HEK293 (cell line): ENCODE data around the gene PI4KA.

Experiments
- CTCF ChIA-PET: fragments of 350-600 bp; formaldehyde crosslinking; extraction: SDS; loops from one replicate; lab custom pipeline; 2021; ENCODE audit warnings: antibody characterized with exemption; lab: Yijun Ruan, JAX
- POLR2A ChIA-PET: fragments of 300-600 bp; formaldehyde crosslinking; extraction: SDS; loops from one replicate; lab custom pipeline; 2020; ENCODE audit warnings: antibody characterized with exemption, inconsistent platforms; lab: Yijun Ruan, JAX
- H3K27ac ChIP-seq: fragments of 200-500 bp; sonication (Bioruptor generic); 2 replicates; pipeline ENCODE4 v1.5.1; 2014; ENCODE audit warnings: low read depth, low read length, control low read depth, inconsistent platforms; ENCODE audit errors: extremely low read depth
- H3K36me3 ChIP-seq, 2 experiments: fragments of 200-500 bp in 1 of 2; sonication (Bioruptor generic) in 1 of 2; 1 replicate in 1 of 2; 2 replicates in 1 of 2; pipeline ENCODE4 v1.5.1; 2014 to 2017; ENCODE audit warnings: inconsistent platforms in 2 of 2, low read length in 2 of 2; ENCODE audit not compliant: control insufficient read depth in 2 of 2, insufficient read depth in 1 of 2
- H3K4me1 ChIP-seq: fragments of 200-500 bp; sonication (Bioruptor generic); 2 replicates; pipeline ENCODE4 v1.5.1; 2014; ENCODE audit warnings: mild to moderate bottlenecking, low read length, inconsistent platforms; ENCODE audit not compliant: control insufficient read depth, insufficient read depth
- H3K4me3 ChIP-seq: 2 replicates; pipeline ENCODE4 v1.5.1; 2011; ENCODE audit warnings: low read depth, mild to moderate bottlenecking, control low read depth, low read length, moderate library complexity
- H3K9me3 ChIP-seq: fragments of 200-500 bp; sonication (Bioruptor generic); 2 replicates; pipeline ENCODE4 v1.5.1; 2014; ENCODE audit warnings: low read depth, low read length, inconsistent platforms; ENCODE audit not compliant: control insufficient read depth, insufficient read depth
- BCL6B ChIP-seq: fragments of 450-650 bp; formaldehyde crosslinking; IDR thresholded peaks from 2 replicates; pipeline ENCODE4 v1.5.1; 2017; ENCODE audit warnings: missing biosample characterization, missing genetic modification characterization
- CTCF ChIP-seq: fragments of 450-650 bp; formaldehyde crosslinking; IDR thresholded peaks from 2 replicates; pipeline ENCODE4 v1.5.1; 2016; ENCODE audit warnings: missing biosample characterization, missing genetic modification characterization
- GLIS1 ChIP-seq: fragments of 450-650 bp; formaldehyde crosslinking; IDR thresholded peaks from 2 replicates; pipeline ENCODE4 v1.5.1; 2016; ENCODE audit warnings: missing biosample characterization, missing genetic modification characterization
- HOXD13 ChIP-seq: sonication (generic); formaldehyde crosslinking; IDR thresholded peaks from 2 replicates; pipeline ENCODE4 v1.8.0; 2022; ENCODE audit warnings: missing genetic modification reagents, borderline replicate concordance
- KLF16 ChIP-seq: fragments of 450-650 bp; formaldehyde crosslinking; IDR thresholded peaks from 2 replicates; pipeline ENCODE4 v1.5.1; 2017; ENCODE audit warnings: missing biosample characterization, missing genetic modification characterization
- KLF8 ChIP-seq: fragments of 450-650 bp; formaldehyde crosslinking; IDR thresholded peaks from 2 replicates; pipeline ENCODE4 v1.5.1; 2016; ENCODE audit warnings: missing biosample characterization, missing genetic modification characterization
- KLF9 ChIP-seq: fragments of 450-650 bp; formaldehyde crosslinking; IDR thresholded peaks from 2 replicates; pipeline ENCODE4 v1.5.1; 2016; ENCODE audit warnings: missing biosample characterization, missing genetic modification characterization, low read depth
- OVOL3 ChIP-seq: fragments of 450-650 bp; formaldehyde crosslinking; IDR thresholded peaks from 2 replicates; pipeline ENCODE4 v1.5.1; 2016; ENCODE audit warnings: missing biosample characterization, missing genetic modification characterization
- REPIN1 ChIP-seq: fragments of 450-650 bp; formaldehyde crosslinking; IDR thresholded peaks from 2 replicates; pipeline ENCODE4 v1.5.1; 2017; ENCODE audit warnings: missing biosample characterization, missing genetic modification characterization, low read depth
- SP3 ChIP-seq: fragments of 450-650 bp; formaldehyde crosslinking; IDR thresholded peaks from 2 replicates; pipeline ENCODE4 v1.5.1; 2016; ENCODE audit warnings: missing biosample characterization, missing genetic modification characterization
- SP7 ChIP-seq: fragments of 450-650 bp; formaldehyde crosslinking; IDR thresholded peaks from 2 replicates; pipeline ENCODE4 v1.5.1; 2016; ENCODE audit warnings: missing biosample characterization, missing genetic modification characterization
- ZBTB10 ChIP-seq: fragments of 450-650 bp; formaldehyde crosslinking; IDR thresholded peaks from 2 replicates; pipeline ENCODE4 v1.5.1; 2016; ENCODE audit warnings: missing biosample characterization, missing genetic modification characterization
- ZBTB20 ChIP-seq: fragments of 450-650 bp; formaldehyde crosslinking; IDR thresholded peaks from 2 replicates; pipeline ENCODE4 v1.5.1; 2016; ENCODE audit warnings: missing biosample characterization, missing genetic modification characterization
- ZBTB26 ChIP-seq: fragments of 450-650 bp; formaldehyde crosslinking; optimal IDR thresholded peaks from 2 replicates; pipeline ENCODE3; 2016; ENCODE audit warnings: missing biosample characterization, mild to moderate bottlenecking, missing genetic modification characterization
- ZFP69B ChIP-seq: fragments of 450-650 bp; formaldehyde crosslinking; IDR thresholded peaks from 2 replicates; pipeline ENCODE4 v1.5.1; 2016; ENCODE audit warnings: missing biosample characterization, missing genetic modification characterization
- ZNF140 ChIP-seq: fragments of 450-650 bp; formaldehyde crosslinking; IDR thresholded peaks from 2 replicates; pipeline ENCODE4 v1.5.1; 2016; ENCODE audit warnings: missing biosample characterization, missing genetic modification characterization
- ZNF19 ChIP-seq: fragments of 450-650 bp; formaldehyde crosslinking; IDR thresholded peaks from 2 replicates; pipeline ENCODE4; 2016; ENCODE audit warnings: missing biosample characterization, missing genetic modification characterization, low read depth
- ZNF335 ChIP-seq: fragments of 450-650 bp; formaldehyde crosslinking; conservative IDR thresholded peaks from 2 replicates; pipeline ENCODE4 v1.5.1; 2016; ENCODE audit warnings: missing biosample characterization, missing genetic modification characterization
- ZNF423 ChIP-seq: fragments of 450-650 bp; formaldehyde crosslinking; IDR thresholded peaks from 2 replicates; pipeline ENCODE4 v1.5.1; 2016; ENCODE audit warnings: missing biosample characterization, missing genetic modification characterization
- ZNF48 ChIP-seq: fragments of 450-650 bp; formaldehyde crosslinking; IDR thresholded peaks from 2 replicates; pipeline ENCODE4 v1.5.1; 2016; ENCODE audit warnings: missing biosample characterization, missing genetic modification characterization
- ZNF514 ChIP-seq: fragments of 450-650 bp; formaldehyde crosslinking; IDR thresholded peaks from 2 replicates; pipeline ENCODE4 v1.5.1; 2016; ENCODE audit warnings: missing biosample characterization, missing genetic modification characterization
- ZNF768 ChIP-seq: fragments of 450-650 bp; formaldehyde crosslinking; IDR thresholded peaks from 2 replicates; pipeline ENCODE4 v1.5.1; 2018; ENCODE audit warnings: missing biosample characterization, mild to moderate bottlenecking, missing genetic modification characterization
- ZNF785 ChIP-seq: fragments of 450-650 bp; formaldehyde crosslinking; IDR thresholded peaks from 2 replicates; pipeline ENCODE4 v1.5.1; 2016; ENCODE audit warnings: missing biosample characterization, missing genetic modification characterization
- ZNF837 ChIP-seq: fragments of 450-650 bp; formaldehyde crosslinking; IDR thresholded peaks from 2 replicates; pipeline ENCODE4 v1.5.1; 2016; ENCODE audit warnings: missing biosample characterization, missing genetic modification characterization
- ZSCAN18 ChIP-seq: fragments of 450-650 bp; formaldehyde crosslinking; IDR thresholded peaks from 2 replicates; pipeline ENCODE4 v1.5.1; 2016; ENCODE audit warnings: missing biosample characterization, missing genetic modification characterization
- ZSCAN5A ChIP-seq: fragments of 450-650 bp; formaldehyde crosslinking; IDR thresholded peaks from 2 replicates; pipeline ENCODE4 v1.5.1; 2016; ENCODE audit warnings: missing biosample characterization, missing genetic modification characterization
- ZXDB ChIP-seq: fragments of 450-650 bp; formaldehyde crosslinking; IDR thresholded peaks from 2 replicates; pipeline ENCODE4 v1.5.1; 2016; ENCODE audit warnings: missing biosample characterization, missing genetic modification characterization

The PI4KA gene

GRCh38 chr22:20809538-20810185, 48.9 kb downstream of the PI4KA start:
- H3K36me3 ChIP-seq = peaks cover 0 to 87% of the 10 kb centered on the region in 2 experiments; a peak in 2 of 3 replicates
- no peaks in the 10 kb centered on the region for H3K9me3 ChIP-seq
- TF ChIP-seq ZSCAN5A (no peak), SP3 (tag by site-specific recombination) (no peak), ZNF335 (tag by site-specific recombination) (no peak), KLF9 (no peak), OVOL3 (no peak), CTCF (tag by site-specific recombination) (no peak), KLF16 (tag by site-specific recombination) (no peak), ZNF423 (tag by site-specific recombination) (no peak), ZBTB10 (no peak), HOXD13 (CRISPR knock-in tag) (no peak), ZBTB20 (tag by site-specific recombination) (no peak), ZNF48 (tag by site-specific recombination) (no peak), ZNF768 (tag by site-specific recombination) (no peak), GLIS1 (tag by site-specific recombination) (no peak), ZSCAN18 (tag by site-specific recombination) (no peak), ZNF785 (tag by site-specific recombination) (no peak), REPIN1 (no peak)
- no peak overlapping the region for H3K27ac ChIP-seq
- POLR2A ChIA-PET = no interaction called here
- H3K4me3 ChIP-seq = no peak overlapping the region
- H3K4me1 ChIP-seq = no peaks in the 10 kb centered on the region
- CTCF ChIA-PET = interaction anchor here (0.6 to 2.0 kb wide), 2 partner anchors 25 to 84 kb away, joined by 3 to 6 read pairs; no protein-coding TSS in a partner anchor

- POLR2A ChIA-PET = no interaction called here
- no peaks in the 10 kb centered on the region for H3K9me3 ChIP-seq
- no peaks in the 10 kb centered on the region for H3K4me1 ChIP-seq
- CTCF ChIA-PET = interaction anchor here (0.6 to 2.0 kb wide), 2 partner anchors 24 to 85 kb away, joined by 3 to 6 read pairs; no protein-coding TSS in a partner anchor
- H3K4me3 ChIP-seq = no peak overlapping the region
- H3K36me3 ChIP-seq = peaks cover 0 to 87% of the 10 kb centered on the region in 2 experiments; a peak in 2 of 3 replicates
- H3K27ac ChIP-seq = no peak overlapping the region
- TF ChIP-seq ZNF19 (tag by site-specific recombination) = no peak
- no peak for TF ChIP-seq ZNF837 (tag by site-specific recombination)
- no peak for TF ChIP-seq ZNF514 (tag by site-specific recombination)
- no peak for TF ChIP-seq SP7 (tag by site-specific recombination)
- TF ChIP-seq ZXDB = no peak
- no peak for TF ChIP-seq ZBTB26 (tag by site-specific recombination)
- no peak for TF ChIP-seq BCL6B (tag by site-specific recombination)
- TF ChIP-seq ZNF140 (tag by site-specific recombination) = no peak
- no peak for TF ChIP-seq ZFP69B (tag by site-specific recombination)
- no peak for TF ChIP-seq KLF8
Measured at GRCh38 chr22:20808844-20809243, 49.8 kb downstream of the PI4KA start.
